ENCODE data around the gene EEIG1.

EEIG1 gene

DNA sequence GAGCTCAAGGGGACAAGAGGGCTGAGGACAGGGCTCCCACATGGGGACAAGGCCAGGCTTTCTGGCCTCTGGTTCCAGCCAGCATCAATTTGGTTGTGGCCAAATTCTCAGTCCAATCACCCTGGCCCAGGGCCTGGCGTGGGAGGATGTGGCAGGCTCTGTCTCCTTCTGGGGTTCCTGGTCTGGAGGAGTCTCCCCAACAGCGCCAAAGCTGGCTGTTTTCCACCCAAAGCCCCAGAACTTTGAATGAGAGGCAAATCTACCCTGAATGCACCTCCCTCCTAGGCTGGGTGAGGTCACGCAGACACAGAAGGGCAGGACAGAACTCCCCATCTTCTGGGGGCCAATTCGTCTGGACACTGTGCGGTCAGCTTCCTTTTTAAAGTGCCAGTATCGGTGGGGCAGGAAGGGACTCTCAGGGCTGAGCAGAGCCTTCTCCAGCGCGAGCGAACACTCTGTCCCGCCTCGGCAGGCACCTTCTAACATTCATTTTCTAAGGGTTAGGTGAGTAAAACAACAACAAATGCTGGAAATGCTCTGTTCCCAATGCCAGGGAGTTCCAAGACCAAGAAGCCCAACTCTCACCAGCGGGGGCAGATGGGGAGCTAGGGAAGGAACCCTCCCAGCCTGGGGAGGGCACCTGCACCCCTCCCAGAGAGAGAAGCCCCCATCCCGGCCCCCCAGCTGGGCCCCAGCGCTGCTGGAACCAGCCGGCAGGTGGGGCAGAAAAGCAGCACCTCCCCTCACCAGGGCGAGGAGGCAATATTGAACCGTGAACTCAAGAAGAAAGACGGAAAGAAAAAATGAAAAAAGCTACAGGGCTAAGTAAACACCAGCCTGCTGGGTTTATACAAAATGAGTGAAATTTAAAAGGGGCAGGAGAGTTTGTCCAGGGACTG, 39.5 kb downstream of the EEIG1 start:
- DNase-seq (ENCODE audit: low read depth) = no peak

DNA sequence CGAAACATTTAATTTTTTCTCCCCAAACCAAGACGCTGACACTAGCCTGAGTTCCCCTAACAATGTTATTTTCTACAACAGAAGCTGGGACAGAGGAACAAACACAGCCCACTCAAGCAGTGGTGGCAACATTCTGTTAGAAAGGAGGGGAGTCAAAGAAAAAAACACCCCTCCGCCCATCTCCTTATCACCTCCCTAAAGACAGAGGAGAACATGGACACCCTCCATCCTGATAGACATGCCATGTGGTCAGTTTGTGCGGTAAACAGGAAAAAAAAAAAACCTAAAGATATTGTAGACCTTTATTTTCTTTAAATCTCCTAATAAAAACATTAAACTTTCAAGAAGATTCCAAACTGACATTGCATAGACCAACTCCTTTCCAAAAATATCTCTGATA, 40.2 kb downstream of the EEIG1 start:
- no peak for DNase-seq (ENCODE audit: low read depth)

DNA sequence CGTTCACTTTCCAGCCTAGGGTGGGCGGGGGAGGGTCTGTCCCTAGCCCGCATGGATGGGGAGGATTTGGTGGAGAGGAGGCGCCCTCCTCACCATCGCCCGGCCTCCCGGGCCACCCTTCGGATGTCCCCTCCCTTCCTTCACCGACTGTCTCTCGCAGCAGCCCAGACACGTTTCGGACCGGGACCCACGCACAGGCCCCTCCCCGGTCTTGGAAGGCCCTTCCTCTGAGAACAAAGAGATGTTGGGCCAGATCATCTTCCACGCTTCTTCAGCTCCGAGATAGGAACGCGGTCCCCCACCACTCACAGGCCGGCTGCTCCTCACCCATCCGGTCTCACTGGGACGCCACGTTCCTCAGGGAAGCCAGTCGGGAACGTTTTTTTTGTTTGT, 42.5 kb downstream of the EEIG1 start:
- DNase-seq (ENCODE audit: low read depth) = no peak

DNA sequence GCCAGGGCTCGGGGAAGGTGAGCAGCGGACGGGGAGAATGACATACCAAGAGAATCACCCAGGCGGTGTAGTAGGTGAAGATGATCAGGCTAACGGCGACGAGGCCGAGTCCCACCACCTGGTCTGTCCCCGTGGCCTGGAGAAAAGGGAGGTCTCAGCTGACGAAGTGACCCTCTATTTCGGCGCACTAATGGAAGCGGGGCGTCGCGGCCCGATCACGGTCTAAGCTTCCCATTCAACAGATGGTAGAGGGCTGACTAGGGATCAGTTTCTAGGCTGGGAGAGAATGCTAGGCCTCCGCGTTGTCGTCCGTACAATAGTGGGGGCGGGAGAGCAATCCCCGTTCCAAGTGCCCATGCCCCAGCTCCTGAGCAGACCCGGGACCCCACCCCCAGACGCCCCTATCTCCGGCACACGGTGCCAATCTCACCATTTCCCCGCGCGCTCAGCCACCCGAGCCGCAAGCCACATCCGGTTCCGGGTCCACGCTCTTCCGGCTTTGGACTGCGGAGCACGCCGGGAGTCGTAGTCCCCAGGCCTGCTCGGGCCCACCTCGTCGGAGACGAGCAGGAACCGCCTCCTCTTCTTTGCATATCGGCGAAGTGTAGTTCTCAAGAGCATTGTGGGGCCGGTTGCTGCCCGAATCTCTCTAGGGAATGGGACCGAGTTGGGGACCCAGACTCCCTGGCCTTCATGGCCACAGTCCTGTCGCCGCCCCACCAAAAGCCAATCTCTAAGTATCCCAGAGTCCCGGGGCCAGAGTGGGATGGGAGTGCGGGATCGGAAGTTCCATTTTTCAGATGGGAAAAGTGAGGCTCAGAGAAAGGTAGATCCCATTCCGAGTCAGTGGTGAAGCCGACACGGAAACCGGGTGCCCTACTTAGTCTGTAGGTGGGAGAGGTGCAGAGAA, 43.1 kb downstream of the EEIG1 start, which contains the start of gene DPM2:
Gene DPM2, minus strand, starts transcription at position 467 of the 910 bp plus-strand sequence. Its CDS starts 34 bp downstream, at position 433.
- peak; percentile 74 for DNase-seq (ENCODE audit: low read depth)

DNA sequence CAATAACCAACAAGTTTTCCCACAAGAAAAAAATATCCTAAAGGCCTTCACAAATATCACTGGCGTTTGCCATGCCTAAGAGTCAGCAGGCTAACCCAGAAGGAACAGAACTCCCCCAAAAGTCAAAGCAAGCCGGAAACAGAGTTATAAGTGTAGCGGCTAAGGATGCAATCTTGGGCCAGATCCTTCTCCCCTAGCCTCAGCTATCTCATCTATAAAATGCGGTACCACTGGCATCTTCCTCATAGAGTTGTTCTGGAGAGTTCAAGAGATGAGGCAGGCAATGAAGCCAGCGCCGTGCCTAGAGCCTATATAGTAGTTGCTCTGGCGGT, 43.8 kb downstream of the EEIG1 start:
- no peak for DNase-seq (ENCODE audit: low read depth)

DNA sequence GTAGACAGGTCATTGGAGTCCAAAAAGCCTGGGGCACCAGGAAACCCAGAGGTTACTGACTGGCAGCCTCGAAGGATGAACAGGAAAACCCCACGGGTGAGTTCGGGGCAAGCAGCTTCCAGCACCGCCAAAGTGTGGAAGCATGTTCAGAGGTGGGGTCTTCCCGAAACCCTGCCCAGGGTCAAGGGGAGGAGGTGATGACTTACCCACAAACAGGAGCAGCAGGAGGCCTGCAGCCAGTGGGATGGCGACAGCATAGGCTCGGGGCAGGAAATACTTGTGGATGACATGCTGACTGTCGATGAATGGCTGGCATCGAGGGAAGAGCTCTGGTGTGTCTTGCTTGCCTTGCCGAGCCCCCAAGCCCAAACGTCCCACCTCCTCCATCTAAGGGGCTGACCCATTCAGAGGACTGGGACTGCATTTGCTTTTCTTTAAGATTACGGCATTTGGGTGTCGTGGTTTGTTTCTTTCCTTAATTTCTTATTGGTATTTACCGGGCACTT, 44.4 kb downstream of the EEIG1 start:
- DNase-seq (ENCODE audit: low read depth) = no peak

DNA sequence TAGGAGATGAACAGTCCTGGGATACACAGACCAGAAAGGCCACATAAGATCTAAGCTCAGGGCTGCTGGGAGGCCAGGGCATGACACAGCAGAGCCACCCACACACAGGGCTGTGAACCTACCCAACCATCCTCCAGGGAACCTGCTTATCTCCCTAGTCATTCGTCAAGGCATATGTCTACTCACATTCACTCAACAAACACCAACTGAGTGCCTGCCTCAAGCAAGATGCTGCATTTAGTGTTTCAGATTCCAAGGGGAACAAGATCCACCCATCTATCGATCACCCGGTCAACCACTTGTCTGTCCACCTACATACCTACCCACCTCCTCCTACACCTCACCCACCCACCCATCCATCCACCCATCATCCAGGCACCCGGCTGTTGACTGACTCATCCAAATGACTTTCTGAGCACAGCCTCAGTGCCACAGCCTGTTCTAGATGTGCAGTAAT, 45.0 kb downstream of the EEIG1 start:
- DNase-seq (ENCODE audit: low read depth) = no peak

DNA sequence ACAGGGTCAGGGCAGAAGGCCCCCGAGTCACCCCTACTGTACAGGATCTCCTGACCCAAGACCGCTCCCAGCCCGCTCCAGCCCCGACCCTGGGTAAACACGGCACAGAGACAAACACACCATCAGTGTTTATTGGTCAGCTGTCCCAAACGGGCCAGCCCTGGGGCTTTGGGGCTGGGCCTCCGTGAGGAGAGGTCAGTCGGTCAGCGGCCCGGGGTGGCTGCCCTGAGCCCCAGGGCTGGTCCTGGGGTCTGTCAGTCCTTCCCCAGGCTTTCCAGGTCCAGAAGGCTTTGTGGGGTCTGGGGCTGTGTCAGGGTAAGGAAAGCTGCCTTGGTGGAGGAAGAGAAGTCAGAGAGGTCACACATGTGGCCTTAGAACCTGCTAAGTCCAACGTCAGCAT, 45.8 kb downstream of the EEIG1 start:
- no peak for DNase-seq (ENCODE audit: low read depth)

DNA sequence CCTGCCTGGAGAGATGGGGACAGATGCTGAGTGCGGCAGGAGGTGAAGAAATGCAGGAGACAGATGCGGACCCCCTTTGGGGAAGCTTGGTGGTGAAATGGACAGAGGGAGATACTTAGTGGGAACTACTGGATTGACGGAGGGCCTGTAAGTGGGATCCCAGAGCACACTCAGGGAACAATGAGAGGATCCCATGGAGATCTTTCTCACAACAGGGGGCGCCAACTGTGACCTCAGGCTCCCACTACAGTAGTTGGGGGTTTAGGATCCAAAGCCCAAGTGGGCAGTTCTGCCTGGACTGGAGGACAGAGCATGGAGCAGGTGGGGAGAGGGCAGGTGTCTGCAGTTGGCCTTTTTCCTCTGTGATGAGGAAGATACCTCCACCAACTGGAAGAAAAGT, 46.5 kb downstream of the EEIG1 start:
- DNase-seq (ENCODE audit: low read depth) = no peak

DNA sequence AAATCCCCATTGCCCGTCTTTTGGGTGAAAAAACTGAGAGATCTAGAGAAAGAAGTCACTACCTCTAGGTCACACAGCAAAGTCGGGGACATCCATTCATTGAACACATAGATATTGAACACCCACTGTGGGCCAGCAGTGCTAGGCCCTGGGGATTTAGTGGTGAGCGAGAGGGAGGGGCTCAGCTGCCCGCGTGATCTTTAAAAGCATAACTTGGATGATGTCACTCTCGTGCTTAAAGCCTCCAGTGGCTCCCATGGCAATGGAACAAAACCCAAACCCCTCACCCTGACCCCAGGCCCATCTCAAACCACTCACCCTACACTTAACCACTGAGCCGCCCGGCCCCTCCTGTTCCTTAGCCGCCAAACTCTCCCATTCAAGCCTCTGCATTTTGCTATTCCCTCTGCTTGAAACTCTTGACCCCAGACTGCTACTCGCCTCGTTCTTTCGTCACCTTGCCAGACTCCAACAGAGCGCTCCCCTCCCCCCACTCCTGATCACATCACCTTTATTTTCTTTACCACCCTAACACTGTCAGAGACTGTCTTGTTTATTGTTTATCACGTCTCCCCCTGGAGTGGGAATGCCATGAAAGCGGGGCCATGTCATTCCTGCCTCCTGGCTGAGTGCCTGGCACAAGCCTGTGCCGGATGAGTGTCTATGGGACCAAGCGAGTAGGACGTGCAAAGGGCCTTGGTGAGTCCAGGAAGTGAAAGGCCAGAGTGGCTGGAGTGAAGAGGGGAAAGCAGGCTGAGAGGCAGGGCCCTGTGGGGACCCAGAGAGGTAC, 49.5 kb downstream of the EEIG1 start:
- DNase-seq (ENCODE audit: low read depth) = no peak
